HCT116 (cell line): ENCODE results near the gene CYP26B1.

Experiments used
- EGR1 ChIP-seq: IDR thresholded peaks from 2 replicates; pipeline ENCODE4 v1.6.1; 2012; ENCODE audit warnings: low read depth
- EZH2 ChIP-seq: fragments of 200-600 bp; sonication (generic); IDR thresholded peaks from 2 replicates; pipeline ENCODE4 v1.6.1; 2017; ENCODE audit warnings: antibody characterized with exemption, mixed run types
- POLR2A ChIP-seq: IDR thresholded peaks from 2 replicates; pipeline ENCODE4 v1.7.0; 2011; ENCODE audit warnings: borderline replicate concordance; ENCODE audit not compliant: insufficient read depth, insufficient read length; ENCODE audit errors: extremely low read depth
- POLR2AphosphoS5 ChIP-seq: IDR thresholded peaks from 2 replicates; pipeline ENCODE4 v1.6.1; 2011; ENCODE audit warnings: mild to moderate bottlenecking, low read depth, low read length, moderate library complexity
- SIN3A ChIP-seq: IDR thresholded peaks from 2 replicates; pipeline ENCODE4 v1.6.1; 2012; ENCODE audit warnings: low read depth
- TCF7L2 ChIP-seq: IDR thresholded peaks from 2 replicates; pipeline ENCODE4 v1.7.0; 2011; ENCODE audit warnings: borderline replicate concordance, inconsistent platforms; ENCODE audit not compliant: insufficient read depth, insufficient read length; ENCODE audit errors: extremely low read depth
- TF ChIP-seq, protein P1 (sequence below), 3 experiments: fragments of 200-600 bp in 1 of 3; sonication (generic) in 1 of 3; IDR thresholded peaks in 2 of 3; conservative IDR thresholded peaks in 1 of 3; 2 replicates each; pipeline ENCODE4 v1.5.1; 2012 to 2017; ENCODE audit warnings: low read depth in 2 of 3, low read length in 2 of 3, antibody characterized with exemption in 1 of 3, borderline replicate concordance in 1 of 3, control low read depth in 1 of 3, mild to moderate bottlenecking in 1 of 3, mixed read lengths in 1 of 3, mixed run types in 1 of 3, moderate library complexity in 1 of 3; ENCODE audit not compliant: insufficient read depth in 1 of 3
- TF ChIP-seq, protein P2 (sequence below): IDR thresholded peaks from 2 replicates; pipeline ENCODE4 v1.6.1; 2012
- TF ChIP-seq, protein P3 (sequence below): IDR thresholded peaks from 2 replicates; pipeline ENCODE4 v1.6.1; 2012

DNA sequence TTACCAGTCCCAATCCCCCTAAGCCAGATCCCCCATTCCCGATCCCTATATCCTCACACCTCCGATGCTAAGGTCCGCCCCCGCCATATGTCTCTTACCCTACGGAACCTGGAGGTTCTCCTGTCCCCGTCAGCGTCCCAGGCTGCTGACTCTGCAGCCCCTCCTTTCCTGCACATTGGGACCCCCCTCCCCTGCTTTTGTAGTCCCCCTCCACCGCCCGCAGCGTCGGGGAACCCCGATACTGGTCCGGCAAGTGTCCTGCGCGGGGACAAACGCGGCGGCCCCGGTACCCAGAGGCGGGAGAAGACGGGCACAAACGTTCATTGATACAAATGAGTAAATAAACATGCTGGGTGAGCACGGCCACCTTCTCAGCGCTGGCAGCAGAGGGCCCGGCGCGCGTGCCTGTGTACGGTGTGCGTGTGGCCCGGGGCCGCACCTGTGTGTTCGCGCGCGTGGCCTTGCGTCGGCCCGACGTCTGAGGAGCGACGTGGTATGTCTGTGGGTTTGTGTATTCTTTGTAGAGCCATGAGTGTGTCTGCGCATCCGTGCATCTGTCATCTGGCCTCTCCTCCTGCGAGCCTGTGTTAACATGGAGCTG, 2.0 kb upstream of the CYP26B1 start:
- TF ChIP-seq POLR2AphosphoS5 (no peak), EZH2 (no peak), TCF7L2 (no peak), SIN3A (no peak), POLR2A (no peak), EGR1 (no peak)
- TF ChIP-seq, protein P1, sequence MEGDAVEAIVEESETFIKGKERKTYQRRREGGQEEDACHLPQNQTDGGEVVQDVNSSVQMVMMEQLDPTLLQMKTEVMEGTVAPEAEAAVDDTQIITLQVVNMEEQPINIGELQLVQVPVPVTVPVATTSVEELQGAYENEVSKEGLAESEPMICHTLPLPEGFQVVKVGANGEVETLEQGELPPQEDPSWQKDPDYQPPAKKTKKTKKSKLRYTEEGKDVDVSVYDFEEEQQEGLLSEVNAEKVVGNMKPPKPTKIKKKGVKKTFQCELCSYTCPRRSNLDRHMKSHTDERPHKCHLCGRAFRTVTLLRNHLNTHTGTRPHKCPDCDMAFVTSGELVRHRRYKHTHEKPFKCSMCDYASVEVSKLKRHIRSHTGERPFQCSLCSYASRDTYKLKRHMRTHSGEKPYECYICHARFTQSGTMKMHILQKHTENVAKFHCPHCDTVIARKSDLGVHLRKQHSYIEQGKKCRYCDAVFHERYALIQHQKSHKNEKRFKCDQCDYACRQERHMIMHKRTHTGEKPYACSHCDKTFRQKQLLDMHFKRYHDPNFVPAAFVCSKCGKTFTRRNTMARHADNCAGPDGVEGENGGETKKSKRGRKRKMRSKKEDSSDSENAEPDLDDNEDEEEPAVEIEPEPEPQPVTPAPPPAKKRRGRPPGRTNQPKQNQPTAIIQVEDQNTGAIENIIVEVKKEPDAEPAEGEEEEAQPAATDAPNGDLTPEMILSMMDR (IDR thresholded peaks at IDR 0.05 in 2 of 3, conservative IDR thresholded peaks at IDR 0.05 in 1 of 3; ENCODE audit: borderline replicate concordance in 1 of 3, insufficient read depth in 1 of 3, low read depth in 2 of 3, low read length in 2 of 3), result no peak
- TF ChIP-seq, protein P2, sequence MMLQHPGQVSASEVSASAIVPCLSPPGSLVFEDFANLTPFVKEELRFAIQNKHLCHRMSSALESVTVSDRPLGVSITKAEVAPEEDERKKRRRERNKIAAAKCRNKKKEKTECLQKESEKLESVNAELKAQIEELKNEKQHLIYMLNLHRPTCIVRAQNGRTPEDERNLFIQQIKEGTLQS, result no peak
- TF ChIP-seq, protein P3, sequence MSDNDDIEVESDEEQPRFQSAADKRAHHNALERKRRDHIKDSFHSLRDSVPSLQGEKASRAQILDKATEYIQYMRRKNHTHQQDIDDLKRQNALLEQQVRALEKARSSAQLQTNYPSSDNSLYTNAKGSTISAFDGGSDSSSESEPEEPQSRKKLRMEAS, result no peak
